GM19452 (cell line): ENCODE data around the gene ZNF511.

ENCODE experiments used
- ATAC-seq: cut with Tn5 transposase; IDR thresholded peaks from one replicate; pipeline ENCODE4 v1.9.1; 2021; ENCODE audit not compliant: unreplicated experiment

ZNF511 gene

GRCh38 chr10:133334503-133335245 lies 26.0 kb downstream of the ZNF511 start:
- ATAC-seq: no peak

- no peak for ATAC-seq
These were observed 26.8 kb downstream of the ZNF511 start for GRCh38 chr10:133335246-133336117.

- no peak for ATAC-seq
These were observed 27.4 kb downstream of the ZNF511 start for GRCh38 chr10:133336118-133336576.

GRCh38 chr10:133336577-133337369 lies 28.1 kb downstream of the ZNF511 start, which contains the start of gene CALY:
TSS of gene CALY (minus strand) at chr10:133336896. CDS start at chr10:133328989, 7,907 bp downstream.
- ATAC-seq: no peak

GRCh38 chr10:133337370-133337725 lies 28.6 kb downstream of the ZNF511 start:
- no peak for ATAC-seq

- no peak for ATAC-seq
These were observed 29.7 kb downstream of the ZNF511 start for GRCh38 chr10:133338080-133339071.

GRCh38 chr10:133339708-133340380 lies 31.1 kb downstream of the ZNF511 start:
- no peak for ATAC-seq

- no peak for ATAC-seq
These were observed 33.3 kb downstream of the ZNF511 start for GRCh38 chr10:133341983-133342382.

GRCh38 chr10:133342942-133343341 lies 34.2 kb downstream of the ZNF511 start:
- ATAC-seq: no peak

- no peak for ATAC-seq
These were observed 34.8 kb downstream of the ZNF511 start for GRCh38 chr10:133343558-133343957.

- no peak for ATAC-seq
These were observed 35.5 kb downstream of the ZNF511 start for GRCh38 chr10:133344236-133344635.

GRCh38 chr10:133346413-133346812 lies 37.7 kb downstream of the ZNF511 start:
- no peak for ATAC-seq

- ATAC-seq: no peak
These were observed 39.2 kb downstream of the ZNF511 start for GRCh38 chr10:133347710-133348517.

- no peak for ATAC-seq
These were observed 40.5 kb downstream of the ZNF511 start for GRCh38 chr10:133349160-133349568.

- ATAC-seq: no peak
These were observed 40.9 kb downstream of the ZNF511 start for GRCh38 chr10:133349577-133350011.

- no peak for ATAC-seq
These were observed 41.7 kb downstream of the ZNF511 start for GRCh38 chr10:133350283-133350949.

GRCh38 chr10:133350950-133351329 lies 42.2 kb downstream of the ZNF511 start:
- ATAC-seq: no peak
